ENCODE results near the gene LCE2B. TPM values are rescaled to one million over a fixed set of nuclear protein-coding genes. Genes with fewer than 3 reads are reported as not detected.

Gene LCE2B
- total RNA-seq, 4 donors from 2014 or later, result not detected

DNA sequence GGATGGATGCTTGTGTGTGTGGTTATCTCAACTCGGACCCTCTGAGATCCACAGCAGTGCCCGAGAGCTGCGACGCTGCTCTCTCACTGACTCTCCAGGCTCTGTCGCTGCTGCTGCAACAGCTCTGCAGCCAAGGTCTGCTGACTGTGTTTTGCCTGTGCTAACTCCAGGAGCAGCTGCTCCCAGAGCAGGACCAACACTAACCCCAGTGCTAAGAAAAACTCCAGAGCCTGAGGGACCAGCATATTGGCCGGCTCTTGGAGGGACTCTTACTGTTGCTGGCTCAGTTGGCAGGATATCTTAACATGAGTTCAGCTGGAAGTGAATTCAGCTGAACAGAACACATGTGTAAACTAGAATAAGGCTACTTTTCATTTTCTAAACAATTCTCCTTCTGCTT, 6.5 kb upstream of the LCE2B start:
- DNase-seq, result no peak
- no peaks in the 10 kb centered on the region for H3K4me1 ChIP-seq
- intact Hi-C loops (cut with DNase I; ENCODE audit: low total_unique reads), result no loop called here

DNA sequence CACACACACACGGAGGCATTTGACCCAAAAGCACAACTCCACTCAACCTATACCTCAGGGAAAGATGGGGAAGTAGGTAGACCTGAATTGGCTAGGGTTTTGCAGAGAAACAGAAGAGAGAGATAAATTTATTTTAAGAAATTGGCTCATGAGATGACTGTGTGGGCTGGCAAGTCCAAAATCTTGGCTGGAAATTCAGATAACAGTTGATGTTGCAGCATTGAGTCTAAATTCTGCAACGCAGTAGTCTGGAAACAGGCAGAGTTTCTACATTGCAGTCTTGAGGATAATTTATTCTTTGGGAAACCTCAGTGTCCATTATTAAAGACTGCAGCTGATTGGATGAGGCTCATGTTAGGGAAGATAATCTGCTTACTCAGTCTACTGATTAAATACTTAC, 4.3 kb upstream of the LCE2B start:
- H3K4me3 ChIP-seq, result no peak overlapping the region

More for the DNA sequence above, 6.5 kb upstream of the LCE2B start:
- in situ Hi-C loops (cut with MboI; ENCODE audit: low pct_ligation_motif_present in 1 of 4, low pct_unique_long_range_greater_than_20kb in 1 of 4, low sequenced_read_pairs in 3 of 4), result no loop called here
- 20 to 68% methylated on average over 1 to 6 of the region's 6 CpGs for WGBS, 2 donors (ENCODE audit: low coverage in 1 of 2)
- Histone ChIP-seq H3K4me3 (no peak overlapping the region), H3K36me3 (no peaks in the 10 kb centered on the region), H3K27me3 (no peaks in the 10 kb centered on the region), H3K27ac (no peak overlapping the region), H3K9me3 (no peaks in the 10 kb centered on the region)
- TF ChIP-seq, protein P1, sequence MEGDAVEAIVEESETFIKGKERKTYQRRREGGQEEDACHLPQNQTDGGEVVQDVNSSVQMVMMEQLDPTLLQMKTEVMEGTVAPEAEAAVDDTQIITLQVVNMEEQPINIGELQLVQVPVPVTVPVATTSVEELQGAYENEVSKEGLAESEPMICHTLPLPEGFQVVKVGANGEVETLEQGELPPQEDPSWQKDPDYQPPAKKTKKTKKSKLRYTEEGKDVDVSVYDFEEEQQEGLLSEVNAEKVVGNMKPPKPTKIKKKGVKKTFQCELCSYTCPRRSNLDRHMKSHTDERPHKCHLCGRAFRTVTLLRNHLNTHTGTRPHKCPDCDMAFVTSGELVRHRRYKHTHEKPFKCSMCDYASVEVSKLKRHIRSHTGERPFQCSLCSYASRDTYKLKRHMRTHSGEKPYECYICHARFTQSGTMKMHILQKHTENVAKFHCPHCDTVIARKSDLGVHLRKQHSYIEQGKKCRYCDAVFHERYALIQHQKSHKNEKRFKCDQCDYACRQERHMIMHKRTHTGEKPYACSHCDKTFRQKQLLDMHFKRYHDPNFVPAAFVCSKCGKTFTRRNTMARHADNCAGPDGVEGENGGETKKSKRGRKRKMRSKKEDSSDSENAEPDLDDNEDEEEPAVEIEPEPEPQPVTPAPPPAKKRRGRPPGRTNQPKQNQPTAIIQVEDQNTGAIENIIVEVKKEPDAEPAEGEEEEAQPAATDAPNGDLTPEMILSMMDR (IDR thresholded peaks at IDR 0.05), result no peak
- no peak for TF ChIP-seq EP300 (IDR thresholded peaks at IDR 0.05; ENCODE audit: low read depth)
- TF ChIP-seq POLR2AphosphoS5 (IDR thresholded peaks at IDR 0.05), result no peak
- no peak for TF ChIP-seq POLR2A (IDR thresholded peaks at IDR 0.05)

DNA sequence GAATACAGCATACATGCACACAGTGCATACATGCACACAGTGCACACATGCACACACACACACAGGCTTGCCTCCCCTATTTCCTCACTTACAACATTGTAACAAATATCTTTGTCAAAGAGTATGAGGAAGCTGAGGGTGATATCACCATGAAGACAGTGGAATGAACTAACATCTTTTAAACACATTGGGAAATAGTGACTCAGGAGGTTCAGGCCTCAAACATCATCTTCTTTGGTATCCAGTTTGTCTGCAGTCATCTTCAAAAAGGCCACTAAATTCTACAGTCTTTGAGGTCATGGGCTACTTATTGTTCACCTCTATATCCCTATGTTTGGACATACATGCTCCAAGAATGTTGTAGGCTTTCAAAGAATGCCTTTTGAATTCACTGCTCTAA, 2.1 kb upstream of the LCE2B start:
- intact Hi-C loops (cut with DNase I; ENCODE audit: low total_unique reads) (no loop called here), in situ Hi-C loops (cut with MboI; ENCODE audit: low pct_ligation_motif_present in 1 of 4, low pct_unique_long_range_greater_than_20kb in 1 of 4, low sequenced_read_pairs in 3 of 4) (no loop called here)
- no peak for DNase-seq
- no peak overlapping the region for H3K4me3 ChIP-seq
- H3K36me3 ChIP-seq, result no peaks in the 10 kb centered on the region
- H3K9me3 ChIP-seq, result no peaks in the 10 kb centered on the region
- TF ChIP-seq, protein P1 (IDR thresholded peaks at IDR 0.05), result no peak
- TF ChIP-seq POLR2AphosphoS5 (IDR thresholded peaks at IDR 0.05) (no peak), EP300 (IDR thresholded peaks at IDR 0.05; ENCODE audit: low read depth) (no peak), POLR2A (IDR thresholded peaks at IDR 0.05) (no peak)
- H3K27ac ChIP-seq, result no peak overlapping the region
- H3K27me3 ChIP-seq, result no peaks in the 10 kb centered on the region
- H3K4me1 ChIP-seq, result no peaks in the 10 kb centered on the region

More for the DNA sequence above, 4.3 kb upstream of the LCE2B start:
- WGBS, 2 donors (ENCODE audit: low coverage in 1 of 2), result 46 to 53% methylated on average over 2 of the region's 2 CpGs
- H3K9me3 ChIP-seq, result no peaks in the 10 kb centered on the region
- no peaks in the 10 kb centered on the region for H3K27me3 ChIP-seq
- in situ Hi-C loops (cut with MboI; ENCODE audit: low pct_ligation_motif_present in 1 of 4, low pct_unique_long_range_greater_than_20kb in 1 of 4, low sequenced_read_pairs in 3 of 4) (no loop called here), intact Hi-C loops (cut with DNase I; ENCODE audit: low total_unique reads) (no loop called here)
- no peaks in the 10 kb centered on the region for H3K4me1 ChIP-seq
- H3K27ac ChIP-seq, result no peak overlapping the region
- TF ChIP-seq POLR2AphosphoS5 (IDR thresholded peaks at IDR 0.05) (no peak), POLR2A (IDR thresholded peaks at IDR 0.05) (no peak), EP300 (IDR thresholded peaks at IDR 0.05; ENCODE audit: low read depth) (no peak)
- TF ChIP-seq, protein P1 (IDR thresholded peaks at IDR 0.05), result no peak
- H3K36me3 ChIP-seq, result no peaks in the 10 kb centered on the region
- no peak for DNase-seq

DNA sequence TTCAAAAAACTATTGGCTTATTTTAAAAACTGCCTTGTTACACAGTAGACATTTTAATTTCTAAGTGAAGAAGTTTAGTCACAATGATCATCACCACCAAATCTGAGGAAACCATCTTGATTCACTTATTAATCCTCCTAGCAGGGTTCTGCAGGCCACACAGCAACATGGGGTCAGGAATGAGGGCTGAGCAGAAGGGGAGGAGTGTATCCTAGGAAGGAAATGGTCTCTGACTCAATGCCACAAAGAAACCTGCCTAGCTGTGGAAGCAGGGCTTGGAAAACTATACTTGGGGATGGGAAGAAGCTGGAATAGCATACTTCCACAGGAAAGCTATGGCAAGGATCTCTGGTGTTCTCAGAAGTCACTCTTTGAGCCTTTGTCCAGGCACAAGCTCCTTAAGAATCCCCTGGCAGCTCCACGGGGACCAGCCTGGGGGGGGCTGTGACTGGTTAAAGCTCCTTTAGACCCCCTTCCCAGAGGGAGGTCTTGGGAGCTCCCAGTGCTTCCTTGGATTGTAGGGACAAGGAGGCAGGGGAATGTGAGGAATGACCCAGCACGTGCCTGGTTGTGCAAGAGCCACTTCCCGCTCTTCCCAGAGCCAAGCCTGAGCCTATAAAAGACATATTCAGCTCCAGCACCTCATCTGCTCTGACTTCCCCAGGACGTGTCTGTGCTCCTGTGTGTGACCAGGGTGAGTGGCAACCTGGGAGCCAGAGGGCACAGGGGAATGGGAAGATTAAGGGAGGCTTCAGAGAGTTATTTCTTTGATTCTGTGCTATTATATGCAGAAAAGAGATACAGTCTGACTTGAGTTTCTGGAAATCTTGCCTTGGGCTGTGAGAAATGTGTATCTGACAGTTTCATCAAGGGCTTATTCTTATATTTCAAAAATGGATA, 12.0 kb downstream of the LCE2B start, which contains the start of gene LCE2A:
Gene LCE2A (plus strand): TSS at position 645 of the 900 bp plus-strand sequence. CDS start 557 bp downstream, outside the sequence.
- Histone ChIP-seq H3K4me1 (no peaks in the 10 kb centered on the region), H3K9me3 (no peaks in the 10 kb centered on the region), H3K36me3 (no peaks in the 10 kb centered on the region), H3K27ac (no peak within 1 kb of the TSS), H3K27me3 (no peaks in the 10 kb centered on the region), H3K4me3 (no peak within 1 kb of the TSS)
- in situ Hi-C loops (cut with MboI; ENCODE audit: low pct_ligation_motif_present in 1 of 4, low pct_unique_long_range_greater_than_20kb in 1 of 4, low sequenced_read_pairs in 3 of 4) (no loop called here), intact Hi-C loops (cut with DNase I; ENCODE audit: low total_unique reads) (no loop called here)
- no peak for DNase-seq
- 44% methylated on average over 4 of the region's 4 CpGs; no CpG with 5 or more reads in 1 of the 2 donors for WGBS, 2 donors (ENCODE audit: low coverage in 1 of 2)
- no peak for TF ChIP-seq POLR2A (IDR thresholded peaks at IDR 0.05)
- no peak for TF ChIP-seq POLR2AphosphoS5 (IDR thresholded peaks at IDR 0.05)
- TF ChIP-seq, protein P1 (IDR thresholded peaks at IDR 0.05), result no peak
- TF ChIP-seq EP300 (IDR thresholded peaks at IDR 0.05; ENCODE audit: low read depth), result no peak

All from transverse colon (tissue), 4 donors.